ENCODE measurements around the gene SPATA6L. TPM values are rescaled to one million over a fixed set of nuclear protein-coding genes. Genes with fewer than 3 reads are reported as not detected.

The SPATA6L gene
- total and polyA plus RNA-seq, 2 of the 13 experiments (the other 11 are each of a cell fraction or from before 2014, with no cell fraction given), result 1.1 to 1.9 TPM

GRCh38 chr9:4662989-4663792 is 3.1 kb downstream of the SPATA6L start (continued):
- TF ChIP-seq, protein P1, sequence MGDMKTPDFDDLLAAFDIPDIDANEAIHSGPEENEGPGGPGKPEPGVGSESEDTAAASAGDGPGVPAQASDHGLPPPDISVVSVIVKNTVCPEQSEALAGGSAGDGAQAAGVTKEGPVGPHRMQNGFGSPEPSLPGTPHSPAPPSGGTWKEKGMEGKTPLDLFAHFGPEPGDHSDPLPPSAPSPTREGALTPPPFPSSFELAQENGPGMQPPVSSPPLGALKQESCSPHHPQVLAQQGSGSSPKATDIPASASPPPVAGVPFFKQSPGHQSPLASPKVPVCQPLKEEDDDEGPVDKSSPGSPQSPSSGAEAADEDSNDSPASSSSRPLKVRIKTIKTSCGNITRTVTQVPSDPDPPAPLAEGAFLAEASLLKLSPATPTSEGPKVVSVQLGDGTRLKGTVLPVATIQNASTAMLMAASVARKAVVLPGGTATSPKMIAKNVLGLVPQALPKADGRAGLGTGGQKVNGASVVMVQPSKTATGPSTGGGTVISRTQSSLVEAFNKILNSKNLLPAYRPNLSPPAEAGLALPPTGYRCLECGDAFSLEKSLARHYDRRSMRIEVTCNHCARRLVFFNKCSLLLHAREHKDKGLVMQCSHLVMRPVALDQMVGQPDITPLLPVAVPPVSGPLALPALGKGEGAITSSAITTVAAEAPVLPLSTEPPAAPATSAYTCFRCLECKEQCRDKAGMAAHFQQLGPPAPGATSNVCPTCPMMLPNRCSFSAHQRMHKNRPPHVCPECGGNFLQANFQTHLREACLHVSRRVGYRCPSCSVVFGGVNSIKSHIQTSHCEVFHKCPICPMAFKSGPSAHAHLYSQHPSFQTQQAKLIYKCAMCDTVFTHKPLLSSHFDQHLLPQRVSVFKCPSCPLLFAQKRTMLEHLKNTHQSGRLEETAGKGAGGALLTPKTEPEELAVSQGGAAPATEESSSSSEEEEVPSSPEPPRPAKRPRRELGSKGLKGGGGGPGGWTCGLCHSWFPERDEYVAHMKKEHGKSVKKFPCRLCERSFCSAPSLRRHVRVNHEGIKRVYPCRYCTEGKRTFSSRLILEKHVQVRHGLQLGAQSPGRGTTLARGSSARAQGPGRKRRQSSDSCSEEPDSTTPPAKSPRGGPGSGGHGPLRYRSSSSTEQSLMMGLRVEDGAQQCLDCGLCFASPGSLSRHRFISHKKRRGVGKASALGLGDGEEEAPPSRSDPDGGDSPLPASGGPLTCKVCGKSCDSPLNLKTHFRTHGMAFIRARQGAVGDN (CRISPR knock-in tag; IDR thresholded peaks at IDR 0.05), result peak; percentile 74
- TF ChIP-seq PRPF4 (IDR thresholded peaks at IDR 0.05; ENCODE audit: low read depth, low read length, poor library complexity, severe bottlenecking) (no peak), ZNF275 (CRISPR knock-in tag; IDR thresholded peaks at IDR 0.05; ENCODE audit: borderline replicate concordance) (no peak), ZNF432 (CRISPR knock-in tag; IDR thresholded peaks at IDR 0.05; ENCODE audit: borderline replicate concordance) (no peak), MEIS2 (CRISPR knock-in tag; IDR thresholded peaks at IDR 0.05) (no peak), RBFOX2 (IDR thresholded peaks at IDR 0.05; ENCODE audit: low read depth, low read length) (no peak), ZIK1 (CRISPR knock-in tag; IDR thresholded peaks at IDR 0.05; ENCODE audit: borderline replicate concordance, low read depth) (peak; percentile 2; the same call in 1 of the 2 replicates), ZNF883 (CRISPR knock-in tag; IDR thresholded peaks at IDR 0.05; ENCODE audit: not compliant biosample characterization) (no peak), ZFX (CRISPR knock-in tag; IDR thresholded peaks at IDR 0.05; ENCODE audit: low read depth) (peak; percentile 23; the same call in 1 of the 2 replicates), GZF1 (CRISPR knock-in tag; IDR thresholded peaks at IDR 0.05) (no peak), ZNF274 (CRISPR knock-in tag; IDR thresholded peaks at IDR 0.05) (0 out of 2 replicates have a peak, but pooled peaks have one; percentile 6), ZSCAN29 (CRISPR knock-in tag; conservative IDR thresholded peaks at IDR 0.05) (no peak), ZXDC (CRISPR knock-in tag; IDR thresholded peaks at IDR 0.05) (peak; percentile 61; the same call in 1 of the 2 replicates), ATF7 (IDR thresholded peaks at IDR 0.05) (peak; percentile 71), ATF7 (CRISPR knock-in tag; IDR thresholded peaks at IDR 0.05) (no peak), RFX1 (IDR thresholded peaks at IDR 0.05) (peak; percentile 68; the same call in 1 of the 2 replicates)
- TF ChIP-seq, protein P2, sequence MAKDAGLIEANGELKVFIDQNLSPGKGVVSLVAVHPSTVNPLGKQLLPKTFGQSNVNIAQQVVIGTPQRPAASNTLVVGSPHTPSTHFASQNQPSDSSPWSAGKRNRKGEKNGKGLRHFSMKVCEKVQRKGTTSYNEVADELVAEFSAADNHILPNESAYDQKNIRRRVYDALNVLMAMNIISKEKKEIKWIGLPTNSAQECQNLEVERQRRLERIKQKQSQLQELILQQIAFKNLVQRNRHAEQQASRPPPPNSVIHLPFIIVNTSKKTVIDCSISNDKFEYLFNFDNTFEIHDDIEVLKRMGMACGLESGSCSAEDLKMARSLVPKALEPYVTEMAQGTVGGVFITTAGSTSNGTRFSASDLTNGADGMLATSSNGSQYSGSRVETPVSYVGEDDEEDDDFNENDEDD (CRISPR knock-in tag; IDR thresholded peaks at IDR 0.05; ENCODE audit: borderline replicate concordance), result no peak
- TF ChIP-seq, protein P3, sequence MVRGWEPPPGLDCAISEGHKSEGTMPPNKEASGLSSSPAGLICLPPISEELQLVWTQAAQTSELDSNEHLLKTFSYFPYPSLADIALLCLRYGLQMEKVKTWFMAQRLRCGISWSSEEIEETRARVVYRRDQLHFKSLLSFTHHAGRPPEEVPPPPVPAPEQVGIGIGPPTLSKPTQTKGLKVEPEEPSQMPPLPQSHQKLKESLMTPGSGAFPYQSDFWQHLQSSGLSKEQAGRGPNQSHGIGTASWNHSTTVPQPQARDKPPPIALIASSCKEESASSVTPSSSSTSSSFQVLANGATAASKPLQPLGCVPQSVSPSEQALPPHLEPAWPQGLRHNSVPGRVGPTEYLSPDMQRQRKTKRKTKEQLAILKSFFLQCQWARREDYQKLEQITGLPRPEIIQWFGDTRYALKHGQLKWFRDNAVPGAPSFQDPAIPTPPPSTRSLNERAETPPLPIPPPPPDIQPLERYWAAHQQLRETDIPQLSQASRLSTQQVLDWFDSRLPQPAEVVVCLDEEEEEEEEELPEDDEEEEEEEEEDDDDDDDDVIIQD (CRISPR knock-in tag; IDR thresholded peaks at IDR 0.05; ENCODE audit: low read depth), result no peak

Data from HepG2 (cell line).